ENCODE measurements around the gene PIK3R2. TPM values are rescaled to one million over a fixed set of nuclear protein-coding genes. Genes with fewer than 3 reads are reported as not detected.

PIK3R2 gene
- total RNA-seq, 1 experiment from 2014 or later = 37.6 TPM

DNA sequence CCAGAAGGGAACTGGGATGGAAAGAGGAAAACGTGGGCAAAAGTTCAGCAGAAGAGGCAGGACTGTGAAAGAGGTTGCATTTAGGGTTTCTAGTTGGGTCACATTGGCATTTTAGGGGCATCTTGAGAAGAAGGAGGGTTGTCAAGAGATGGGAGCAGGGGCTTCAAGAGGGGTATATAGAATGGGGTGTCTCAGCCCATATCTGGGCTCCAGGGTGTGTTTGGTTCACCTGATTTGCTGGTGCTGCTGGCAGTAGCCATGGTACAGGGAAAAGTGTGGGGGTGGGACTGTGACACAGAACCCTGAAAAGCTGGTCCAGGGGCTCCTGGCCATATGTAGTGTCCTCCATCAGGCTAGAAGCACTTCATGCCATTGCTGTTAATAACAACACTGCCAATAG, 32.8 kb upstream of the PIK3R2 start:
- Histone ChIP-seq H3K9me3 (ENCODE audit: control insufficient read depth, insufficient read depth, low read depth, low read length) (no peaks in the 10 kb centered on the region), H3K27me3 (ENCODE audit: control insufficient read depth, insufficient read depth, low read length) (no peaks in the 10 kb centered on the region), H3K4me1 (ENCODE audit: control insufficient read depth, insufficient read depth, low read length) (peaks cover 10% of the 10 kb centered on the region), H3K27ac (ENCODE audit: low read length) (no peak overlapping the region), H3K4me3 (ENCODE audit: low read depth in 2 of 2, low read length in 2 of 2) (no peak overlapping the region), H3K36me3 (ENCODE audit: control insufficient read depth, insufficient read depth, low read length) (no peaks in the 10 kb centered on the region)
- POLR2A ChIA-PET = no interaction called here
- BruUV-seq (replicated peaks) = no TSS peak
- in situ Hi-C loops (cut with HindIII; ENCODE audit: low pct_unique_long_range_greater_than_20kb, low sequenced_read_pairs) = no loop called here
- TF ChIP-seq SIN3A (IDR thresholded peaks at IDR 0.05; ENCODE audit: borderline replicate concordance, insufficient read depth, low read depth, low read length) (no peak), POLR2AphosphoS5 (IDR thresholded peaks at IDR 0.05; ENCODE audit: low read depth, low read length) (no peak), TCF7L2 (IDR thresholded peaks at IDR 0.05; ENCODE audit: low read depth, low read length) (no peak)
- TF ChIP-seq, protein P1, sequence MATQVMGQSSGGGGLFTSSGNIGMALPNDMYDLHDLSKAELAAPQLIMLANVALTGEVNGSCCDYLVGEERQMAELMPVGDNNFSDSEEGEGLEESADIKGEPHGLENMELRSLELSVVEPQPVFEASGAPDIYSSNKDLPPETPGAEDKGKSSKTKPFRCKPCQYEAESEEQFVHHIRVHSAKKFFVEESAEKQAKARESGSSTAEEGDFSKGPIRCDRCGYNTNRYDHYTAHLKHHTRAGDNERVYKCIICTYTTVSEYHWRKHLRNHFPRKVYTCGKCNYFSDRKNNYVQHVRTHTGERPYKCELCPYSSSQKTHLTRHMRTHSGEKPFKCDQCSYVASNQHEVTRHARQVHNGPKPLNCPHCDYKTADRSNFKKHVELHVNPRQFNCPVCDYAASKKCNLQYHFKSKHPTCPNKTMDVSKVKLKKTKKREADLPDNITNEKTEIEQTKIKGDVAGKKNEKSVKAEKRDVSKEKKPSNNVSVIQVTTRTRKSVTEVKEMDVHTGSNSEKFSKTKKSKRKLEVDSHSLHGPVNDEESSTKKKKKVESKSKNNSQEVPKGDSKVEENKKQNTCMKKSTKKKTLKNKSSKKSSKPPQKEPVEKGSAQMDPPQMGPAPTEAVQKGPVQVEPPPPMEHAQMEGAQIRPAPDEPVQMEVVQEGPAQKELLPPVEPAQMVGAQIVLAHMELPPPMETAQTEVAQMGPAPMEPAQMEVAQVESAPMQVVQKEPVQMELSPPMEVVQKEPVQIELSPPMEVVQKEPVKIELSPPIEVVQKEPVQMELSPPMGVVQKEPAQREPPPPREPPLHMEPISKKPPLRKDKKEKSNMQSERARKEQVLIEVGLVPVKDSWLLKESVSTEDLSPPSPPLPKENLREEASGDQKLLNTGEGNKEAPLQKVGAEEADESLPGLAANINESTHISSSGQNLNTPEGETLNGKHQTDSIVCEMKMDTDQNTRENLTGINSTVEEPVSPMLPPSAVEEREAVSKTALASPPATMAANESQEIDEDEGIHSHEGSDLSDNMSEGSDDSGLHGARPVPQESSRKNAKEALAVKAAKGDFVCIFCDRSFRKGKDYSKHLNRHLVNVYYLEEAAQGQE (IDR thresholded peaks at IDR 0.05; ENCODE audit: insufficient read depth in 1 of 2, low read depth in 2 of 2, low read length in 1 of 2) = no peak
- TF ChIP-seq, protein P2, sequence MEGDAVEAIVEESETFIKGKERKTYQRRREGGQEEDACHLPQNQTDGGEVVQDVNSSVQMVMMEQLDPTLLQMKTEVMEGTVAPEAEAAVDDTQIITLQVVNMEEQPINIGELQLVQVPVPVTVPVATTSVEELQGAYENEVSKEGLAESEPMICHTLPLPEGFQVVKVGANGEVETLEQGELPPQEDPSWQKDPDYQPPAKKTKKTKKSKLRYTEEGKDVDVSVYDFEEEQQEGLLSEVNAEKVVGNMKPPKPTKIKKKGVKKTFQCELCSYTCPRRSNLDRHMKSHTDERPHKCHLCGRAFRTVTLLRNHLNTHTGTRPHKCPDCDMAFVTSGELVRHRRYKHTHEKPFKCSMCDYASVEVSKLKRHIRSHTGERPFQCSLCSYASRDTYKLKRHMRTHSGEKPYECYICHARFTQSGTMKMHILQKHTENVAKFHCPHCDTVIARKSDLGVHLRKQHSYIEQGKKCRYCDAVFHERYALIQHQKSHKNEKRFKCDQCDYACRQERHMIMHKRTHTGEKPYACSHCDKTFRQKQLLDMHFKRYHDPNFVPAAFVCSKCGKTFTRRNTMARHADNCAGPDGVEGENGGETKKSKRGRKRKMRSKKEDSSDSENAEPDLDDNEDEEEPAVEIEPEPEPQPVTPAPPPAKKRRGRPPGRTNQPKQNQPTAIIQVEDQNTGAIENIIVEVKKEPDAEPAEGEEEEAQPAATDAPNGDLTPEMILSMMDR (IDR thresholded peaks at IDR 0.05) = no peak
- intact Hi-C loops (cut with micrococcal nuclease; ENCODE audit: unreplicated experiment) = no loop called here
- ATAC-seq = no peak
- no peak for DNase-seq (ENCODE audit: low read depth, low spot score)
- CTCF ChIA-PET = no interaction called here

DNA sequence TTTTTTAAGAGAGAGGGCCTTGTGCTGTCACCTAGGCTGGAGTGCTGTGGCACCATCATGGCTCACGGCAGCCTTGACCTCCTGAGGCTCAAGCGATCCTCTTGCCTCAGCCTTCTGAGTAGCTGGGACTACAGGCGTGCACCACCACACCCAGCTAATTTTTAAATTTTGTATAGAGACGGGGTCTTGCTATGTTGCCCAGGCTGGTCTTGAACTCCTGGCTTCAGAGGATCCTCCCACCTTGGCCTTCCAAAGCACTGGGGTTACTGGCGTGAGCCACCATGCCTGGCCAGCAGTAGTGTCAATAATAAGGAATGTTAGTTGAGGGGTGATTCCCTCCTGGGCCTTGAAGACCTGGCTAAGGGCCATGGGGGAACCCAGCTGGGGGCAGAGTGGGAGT, 31.8 kb upstream of the PIK3R2 start:
- no peak overlapping the region for H3K27ac ChIP-seq (ENCODE audit: low read length)
- intact Hi-C loops (cut with micrococcal nuclease; ENCODE audit: unreplicated experiment) (no loop called here), in situ Hi-C loops (cut with HindIII; ENCODE audit: low pct_unique_long_range_greater_than_20kb, low sequenced_read_pairs) (no loop called here)
- ATAC-seq (no peak), DNase-seq (ENCODE audit: low read depth, low spot score) (no peak)
- no peaks in the 10 kb centered on the region for H3K36me3 ChIP-seq (ENCODE audit: control insufficient read depth, insufficient read depth, low read length)
- CTCF ChIA-PET = no interaction called here
- BruUV-seq (replicated peaks) = no TSS peak
- H3K9me3 ChIP-seq (ENCODE audit: control insufficient read depth, insufficient read depth, low read depth, low read length) = no peaks in the 10 kb centered on the region
- POLR2A ChIA-PET = no interaction called here
- no peak for TF ChIP-seq TCF7L2 (IDR thresholded peaks at IDR 0.05; ENCODE audit: low read depth, low read length)
- TF ChIP-seq, protein P2 (IDR thresholded peaks at IDR 0.05) = no peak
- TF ChIP-seq POLR2AphosphoS5 (IDR thresholded peaks at IDR 0.05; ENCODE audit: low read depth, low read length) = no peak
- TF ChIP-seq, protein P1 (IDR thresholded peaks at IDR 0.05; ENCODE audit: insufficient read depth in 1 of 2, low read depth in 2 of 2, low read length in 1 of 2) = no peak
- no peak for TF ChIP-seq SIN3A (IDR thresholded peaks at IDR 0.05; ENCODE audit: borderline replicate concordance, insufficient read depth, low read depth, low read length)
- no peak overlapping the region for H3K4me3 ChIP-seq (ENCODE audit: low read depth in 2 of 2, low read length in 2 of 2)
- no peaks in the 10 kb centered on the region for H3K27me3 ChIP-seq (ENCODE audit: control insufficient read depth, insufficient read depth, low read length)
- H3K4me1 ChIP-seq (ENCODE audit: control insufficient read depth, insufficient read depth, low read length) = peaks cover 10% of the 10 kb centered on the region

Measured in Panc1 (cell line).